GM18505 (cell line): ENCODE measurements around the gene EPOP.
"Not testable (repeated sequence)": the region's sequence is repeated elsewhere in the genome, so short reads cannot be mapped to it uniquely, and the experiment has no call there.

Source experiments
- ATAC-seq: cut with Tn5 transposase; IDR thresholded peaks from one replicate; pipeline ENCODE4 v1.9.1; 2021; ENCODE audit not compliant: unreplicated experiment
- POLR2A ChIP-seq: IDR thresholded peaks from 4 replicates; pipeline ENCODE4 v1.6.1; 2011; ENCODE audit warnings: borderline replicate concordance; ENCODE audit not compliant: insufficient read depth, insufficient read length; ENCODE audit errors: extremely low read depth

Gene EPOP

DNA sequence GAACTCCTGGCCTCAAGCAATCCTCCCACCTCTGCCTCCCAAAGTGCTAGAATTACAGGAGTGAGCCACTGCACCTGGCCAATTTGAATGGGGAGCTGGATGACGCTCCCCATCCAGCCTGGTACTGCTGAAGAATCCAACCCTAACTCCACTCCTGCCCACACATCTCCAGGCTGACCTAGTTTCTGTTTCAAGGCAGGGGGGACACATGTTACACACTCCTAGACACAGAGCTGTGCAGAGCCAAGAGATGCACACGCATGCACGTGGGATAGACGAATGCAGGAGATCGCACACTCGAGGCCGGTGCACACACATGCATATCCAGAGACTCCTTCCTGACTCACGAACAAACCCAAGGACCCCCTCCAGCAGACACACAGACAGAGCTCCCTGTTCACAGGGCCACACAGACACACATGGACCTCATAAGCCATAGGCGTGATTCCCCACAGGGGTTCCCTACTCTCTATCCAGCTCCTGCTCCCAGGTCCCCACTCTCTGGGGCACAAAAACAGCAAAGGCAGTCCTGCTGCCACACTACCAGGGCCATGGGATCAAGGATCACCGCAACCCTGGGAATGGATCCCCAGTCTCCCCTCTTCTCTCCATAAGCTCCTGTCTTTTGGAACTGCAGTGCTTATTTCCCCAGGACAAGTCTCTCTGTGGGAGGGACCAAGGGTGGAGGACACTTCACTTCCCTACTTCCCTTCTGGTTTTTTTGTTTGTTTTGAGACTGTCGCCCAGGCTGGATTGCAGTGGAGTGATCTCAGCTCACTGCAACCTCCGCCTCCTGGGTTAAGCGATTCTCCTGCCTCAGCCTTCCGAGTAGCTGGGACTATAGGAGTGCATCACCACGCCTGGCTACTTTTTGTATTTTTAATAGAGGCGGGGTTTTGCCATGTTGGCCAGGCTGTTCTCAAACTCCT lies 14.4 kb downstream of the EPOP start:
- no peak for TF ChIP-seq POLR2A
- no peak for ATAC-seq

DNA sequence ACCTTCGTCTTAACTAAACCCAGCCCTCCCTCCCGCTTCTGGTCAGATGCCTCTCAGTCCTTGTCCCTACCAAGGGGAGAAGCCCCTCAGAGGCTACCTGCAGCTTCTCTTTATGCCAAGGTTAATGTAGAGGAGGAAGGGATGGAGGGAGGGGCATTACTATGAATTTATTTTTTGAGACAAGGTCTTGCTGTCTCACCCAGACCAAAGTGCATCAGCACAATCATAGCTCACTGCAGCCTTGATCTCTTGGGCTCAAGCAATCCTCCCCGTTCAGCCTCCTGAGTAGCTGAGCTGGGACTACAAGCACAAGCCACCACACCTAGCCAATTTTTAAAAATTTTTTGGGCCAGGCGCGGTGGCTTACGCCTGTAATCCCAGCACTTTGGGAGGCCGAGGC lies 15.3 kb downstream of the EPOP start:
- no peak for TF ChIP-seq POLR2A
- no peak for ATAC-seq

DNA sequence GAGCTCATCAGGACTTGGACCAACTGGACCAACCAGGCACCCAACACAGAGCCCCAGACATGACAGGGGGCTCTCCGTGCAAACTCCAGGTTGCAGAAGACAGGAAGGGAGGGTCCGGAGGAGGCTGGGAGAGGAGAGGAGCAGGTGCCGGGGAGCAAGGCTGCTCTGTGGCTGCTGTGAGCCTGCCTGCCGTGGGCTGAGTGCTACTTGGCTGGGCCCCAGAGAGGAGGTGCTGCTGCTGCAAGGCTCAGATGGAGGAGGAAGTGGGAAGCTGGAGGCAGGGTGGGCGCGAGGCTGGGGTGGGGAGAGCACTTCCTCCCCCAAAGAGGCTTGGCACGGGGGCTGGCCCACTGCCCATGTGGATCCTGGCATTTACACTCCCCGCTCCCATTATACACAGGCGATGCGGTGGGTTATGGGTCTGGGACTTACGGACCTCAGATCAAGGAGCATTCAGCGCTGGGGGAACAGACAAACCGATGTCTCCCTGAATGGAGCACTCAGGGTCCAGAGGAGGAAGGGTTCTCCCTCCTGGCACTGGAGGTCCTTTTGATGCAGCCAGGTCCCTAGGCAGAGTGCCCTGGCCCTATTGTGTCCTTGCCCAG lies 15.9 kb downstream of the EPOP start:
- no peak for TF ChIP-seq POLR2A
- no peak for ATAC-seq

DNA sequence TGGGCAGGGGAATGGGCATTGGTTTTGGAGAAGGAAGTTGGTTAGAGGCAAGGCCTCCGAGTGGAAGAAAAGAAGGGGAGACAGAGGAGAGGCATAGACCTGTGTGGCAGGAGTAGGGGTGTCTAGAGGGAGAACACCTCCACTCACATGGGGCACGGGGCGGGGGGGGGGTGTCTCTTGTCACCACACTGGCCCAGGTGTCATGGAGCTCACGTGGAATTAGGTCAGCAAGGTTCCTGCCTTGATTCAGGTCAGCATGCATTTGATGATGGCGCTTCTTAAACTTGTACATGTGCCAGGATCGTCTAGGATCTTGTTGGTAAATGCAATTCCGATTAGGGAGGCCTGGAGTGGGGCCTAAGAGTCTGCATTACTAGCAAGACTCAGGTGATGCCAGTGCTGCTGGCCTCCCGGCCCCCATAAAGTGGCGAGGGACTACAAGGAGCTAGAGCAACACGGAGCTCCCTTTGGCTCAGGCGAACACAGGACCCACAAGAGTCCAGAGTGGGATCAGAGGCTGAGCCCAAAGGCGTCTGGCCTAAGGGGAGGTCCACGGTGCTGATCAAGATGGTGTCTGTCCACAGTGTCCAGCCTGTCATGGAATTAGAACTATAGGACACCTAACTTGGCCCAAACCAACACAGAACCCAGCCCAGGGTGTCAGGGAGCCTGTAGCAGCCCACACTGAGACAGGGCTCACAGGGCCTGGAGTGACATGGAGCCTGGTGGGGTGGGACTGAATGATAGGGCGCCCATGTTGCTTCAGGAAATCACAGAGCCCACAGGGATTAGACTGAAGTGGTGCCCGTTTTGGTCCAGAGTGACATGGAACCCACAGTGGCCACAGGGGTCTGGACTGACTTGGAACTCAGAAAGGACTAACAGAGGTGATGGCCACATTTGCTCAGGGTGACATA lies 16.7 kb downstream of the EPOP start:
- TF ChIP-seq POLR2A, result no peak
- ATAC-seq, result no peak

DNA sequence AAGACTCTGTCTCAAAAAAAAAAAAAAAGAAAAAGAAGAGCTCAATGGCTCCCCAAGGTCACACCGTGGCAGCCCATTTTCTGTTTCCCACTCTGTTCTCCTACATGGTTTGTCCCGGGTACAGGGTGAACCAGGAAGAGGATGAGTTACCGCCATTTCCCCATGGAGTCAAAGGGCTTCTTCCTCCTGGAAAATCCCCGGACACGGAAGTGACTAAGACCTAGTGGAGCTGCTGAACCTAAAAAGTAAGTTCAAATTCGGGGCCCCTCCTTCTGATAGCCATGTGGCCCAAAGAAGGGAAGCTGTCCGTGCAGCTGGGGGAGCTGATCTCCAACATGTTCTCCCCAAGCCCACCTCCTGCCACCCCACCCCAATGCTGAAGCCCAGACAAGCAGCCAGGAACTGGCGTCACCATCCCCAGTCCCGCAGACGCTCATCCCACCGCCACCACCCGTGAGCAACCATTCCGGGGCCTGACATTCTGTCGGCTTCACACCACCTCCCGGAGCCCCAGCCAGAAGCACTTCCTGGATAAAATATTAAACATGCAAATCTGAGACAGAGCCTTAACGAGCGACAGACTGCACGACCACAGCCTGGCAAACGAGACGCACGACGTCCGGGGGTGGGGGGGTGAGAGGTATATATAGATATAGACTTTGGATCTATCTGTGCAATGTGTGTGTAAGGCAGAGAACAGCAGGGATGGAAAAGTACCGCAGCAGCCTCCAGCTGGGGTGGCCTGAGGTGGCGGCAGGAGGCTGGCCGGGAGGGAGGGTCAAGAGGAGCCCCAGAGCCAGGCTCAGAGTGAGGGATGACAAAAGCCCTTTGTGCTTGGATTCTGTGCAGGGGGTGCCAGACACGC lies 17.6 kb downstream of the EPOP start:
- no peak for ATAC-seq

DNA sequence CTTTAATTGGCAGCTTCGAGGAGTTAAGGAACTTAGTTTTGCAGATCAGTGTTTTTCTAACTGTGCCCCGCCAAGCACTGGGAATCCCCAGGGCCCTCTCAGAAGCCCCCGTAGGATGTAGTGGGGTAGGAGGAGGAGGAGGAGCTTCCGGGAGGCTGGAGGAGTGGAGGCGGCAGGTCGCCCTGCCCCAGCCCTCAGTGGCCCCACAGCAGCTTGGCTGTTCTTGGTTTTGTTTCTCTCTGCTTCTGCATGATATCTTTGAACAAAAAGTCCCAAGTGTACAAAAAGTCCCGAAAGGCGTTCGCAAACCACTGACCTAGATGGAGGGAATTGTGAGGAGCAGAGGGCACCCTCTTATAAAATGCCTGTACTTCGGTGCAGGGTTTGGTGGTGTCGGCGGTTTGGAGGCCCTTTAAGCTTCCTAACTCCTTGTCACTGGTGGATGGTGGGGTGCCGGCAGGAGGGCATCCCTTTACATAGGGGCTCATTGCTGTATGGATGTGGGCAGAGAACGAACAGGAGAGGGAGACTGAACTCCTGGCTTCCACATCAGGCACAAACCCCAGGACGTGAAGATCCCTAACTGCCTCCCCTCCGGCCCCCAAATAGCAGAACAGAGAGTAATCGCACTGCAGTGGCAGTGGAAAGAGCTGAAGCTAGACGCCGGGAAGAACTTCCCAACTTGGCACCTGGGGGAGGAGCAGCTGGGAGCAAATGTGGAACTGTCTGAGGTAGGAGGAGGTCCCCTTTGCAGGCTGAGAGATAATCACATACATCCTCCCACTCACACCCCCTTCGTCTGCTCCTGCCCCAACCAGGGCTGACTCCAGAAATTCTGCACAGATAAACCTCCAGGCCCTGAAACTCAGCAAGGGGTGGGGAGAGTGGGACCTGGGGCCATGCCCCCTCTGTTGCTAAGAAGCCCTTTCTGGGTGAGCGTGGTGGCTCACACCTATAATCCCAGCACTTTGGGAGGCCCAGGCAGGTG lies 20.1 kb downstream of the EPOP start:
- ATAC-seq, result no peak

More for the DNA sequence above, 17.6 kb downstream of the EPOP start:
- TF ChIP-seq POLR2A, result no peak

DNA sequence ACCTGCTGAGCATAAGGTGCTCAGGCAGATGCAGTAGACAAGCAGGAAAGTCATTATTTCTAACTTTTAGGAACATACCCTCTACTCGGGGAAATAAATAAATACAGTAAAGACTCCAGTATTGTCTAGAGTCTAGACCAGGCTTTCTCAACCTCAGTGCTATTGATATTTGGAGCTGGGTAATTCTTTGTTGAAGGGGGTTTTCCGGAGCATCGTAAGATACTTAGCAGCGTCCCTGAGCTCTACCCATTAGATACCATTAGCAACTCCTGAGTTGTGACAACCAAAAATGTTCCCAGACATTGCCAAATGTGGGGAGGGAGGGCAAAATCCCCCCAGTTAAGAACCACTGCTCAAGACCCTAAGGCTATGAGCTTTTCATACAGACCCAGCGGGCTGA lies 21.1 kb downstream of the EPOP start:
- ATAC-seq, result no peak
- TF ChIP-seq POLR2A, result no peak

More for the DNA sequence above, 20.1 kb downstream of the EPOP start:
- TF ChIP-seq POLR2A, result peak; percentile 29

DNA sequence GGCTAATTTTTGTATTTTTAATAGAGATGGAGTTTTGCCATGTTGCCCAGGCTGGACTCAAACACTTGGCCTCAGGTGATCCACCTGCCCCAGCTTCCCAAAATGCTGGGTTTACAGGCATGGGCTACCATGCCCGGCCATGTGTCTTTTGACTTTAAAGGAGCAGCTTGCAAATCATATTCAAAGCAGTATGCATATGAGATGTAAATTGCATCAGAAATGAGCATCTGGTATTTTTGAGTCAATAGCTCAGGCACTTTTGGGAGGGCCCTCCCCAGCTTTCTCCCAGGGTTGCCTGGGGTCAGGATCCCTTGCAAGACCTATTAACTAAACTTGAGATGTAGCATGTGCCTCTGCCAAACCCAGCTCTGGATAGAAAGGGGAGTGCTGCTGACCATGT lies 21.5 kb downstream of the EPOP start:
- no peak for ATAC-seq
- no peak for TF ChIP-seq POLR2A

DNA sequence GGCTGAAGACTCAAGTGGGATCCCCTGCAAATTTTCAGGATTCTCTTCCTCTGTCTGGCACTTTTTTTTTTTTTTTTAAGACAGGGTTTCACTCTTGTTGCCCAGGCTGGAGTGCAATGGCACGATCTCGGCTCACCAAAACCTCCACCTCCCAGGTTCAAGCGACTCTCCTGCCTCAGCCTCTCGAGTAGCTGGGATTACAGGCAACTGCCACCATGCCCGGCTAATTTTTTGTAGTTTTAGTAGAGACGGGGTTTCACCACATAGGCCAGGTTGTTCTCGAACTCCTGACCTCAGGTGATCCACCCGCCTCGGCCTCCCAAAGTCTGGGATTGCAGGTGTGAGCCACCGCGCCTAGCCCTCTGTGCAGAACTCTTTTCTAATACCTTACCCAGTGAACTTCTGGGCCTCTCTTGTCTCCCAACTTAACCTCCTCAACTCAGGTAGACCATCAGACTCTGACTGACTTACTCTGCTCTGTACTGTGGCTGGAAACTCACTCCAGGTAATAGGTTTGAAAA lies 24.0 kb downstream of the EPOP start:
- not testable (repeated sequence) for ATAC-seq

DNA sequence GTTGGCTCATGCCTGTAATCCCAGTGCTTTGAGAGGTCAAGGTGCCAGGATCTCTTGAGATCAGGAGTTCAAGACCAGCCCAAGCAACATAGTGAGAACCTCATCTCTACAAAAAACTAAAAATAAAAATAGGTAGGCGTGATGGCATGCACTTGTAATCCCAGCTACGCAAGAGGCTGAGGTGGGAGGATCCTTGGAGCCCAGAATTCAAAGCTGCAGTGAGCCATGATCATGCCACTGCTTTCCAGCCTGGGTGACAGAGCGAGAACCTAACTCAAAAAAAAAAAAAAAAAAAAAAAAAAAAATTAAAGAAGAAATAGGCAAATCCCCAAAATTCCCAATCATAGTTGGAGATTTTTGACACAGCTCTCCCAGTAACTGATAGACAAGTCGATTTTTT lies 36.8 kb downstream of the EPOP start:
- no peak for ATAC-seq
- no peak for TF ChIP-seq POLR2A

DNA sequence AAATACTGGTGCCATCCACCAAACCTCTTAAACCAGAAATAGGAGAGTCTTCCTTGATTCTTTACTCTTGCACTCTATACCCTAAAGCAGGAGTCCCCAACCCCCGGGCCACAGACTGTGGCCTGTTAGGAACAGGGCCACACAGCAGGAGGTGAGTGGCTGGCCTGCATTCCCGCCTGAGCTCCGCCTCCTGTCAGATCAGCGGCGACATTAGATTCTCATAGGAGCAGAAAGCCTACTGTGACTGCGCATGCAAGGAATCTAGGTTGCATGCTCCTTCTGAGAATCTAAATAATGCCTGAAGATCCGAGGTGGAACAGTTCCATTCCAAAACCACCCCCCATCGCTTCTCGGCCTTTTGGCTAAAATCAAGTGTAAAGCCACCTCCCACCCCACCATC lies 38.7 kb downstream of the EPOP start:
- no peak for ATAC-seq
- no peak for TF ChIP-seq POLR2A
